Neural progenitor cell (in vitro differentiated cells): ENCODE data around the gene SRCIN1. TPM values are rescaled to one million over a fixed set of nuclear protein-coding genes. Genes with fewer than 3 reads are reported as not detected.

Experiments used
- DNase-seq: peaks from one replicate; pipeline ENCODE4 v3.0.0-alpha.2; 2016; ENCODE audit warnings: low spot score
- H2AFZ ChIP-seq: fragments of 200-600 bp; sonication (generic); replicated peaks from 2 replicates; pipeline ENCODE4 v1.6.1; 2016; ENCODE audit warnings: antibody characterized with exemption
- H3F3A ChIP-seq: fragments of 200-600 bp; sonication (generic); 2 replicates; pipeline ENCODE4 v1.6.1; 2016; ENCODE audit warnings: antibody characterized with exemption, low read depth
- H3K27ac ChIP-seq: fragments of 200-600 bp; sonication (generic); 2 replicates; pipeline ENCODE4 v1.5.1; 2016; ENCODE audit warnings: mild to moderate bottlenecking
- H3K27me3 ChIP-seq: fragments of 200-600 bp; sonication (generic); 2 replicates; pipeline ENCODE4 v1.6.1; 2016; ENCODE audit warnings: mild to moderate bottlenecking, moderate library complexity
- H3K36me3 ChIP-seq: fragments of 200-600 bp; sonication (generic); 2 replicates; pipeline ENCODE4 v1.5.1; 2016
- H3K4me1 ChIP-seq: fragments of 200-600 bp; sonication (generic); 2 replicates; pipeline ENCODE4 v1.6.1; 2016; ENCODE audit warnings: mixed run types
- H3K4me2 ChIP-seq: fragments of 200-600 bp; sonication (generic); 2 replicates; pipeline ENCODE4 v1.6.1; 2016
- H3K4me3 ChIP-seq: fragments of 200-600 bp; sonication (generic); 2 replicates; pipeline ENCODE4 v1.5.1; 2016
- H3K79me2 ChIP-seq: fragments of 200-600 bp; sonication (generic); 2 replicates; pipeline ENCODE4 v1.6.1; 2016; ENCODE audit warnings: low read depth
- H3K9ac ChIP-seq: fragments of 200-600 bp; sonication (generic); 2 replicates; pipeline ENCODE4 v1.6.1; 2016
- H3K9me3 ChIP-seq: fragments of 200-600 bp; sonication (generic); 2 replicates; pipeline ENCODE4 v1.5.1; 2016; ENCODE audit warnings: low read depth
- H4K20me1 ChIP-seq: fragments of 200-600 bp; sonication (generic); 2 replicates; pipeline ENCODE4 v1.6.1; 2016; ENCODE audit warnings: low read depth
- H3K27ac Mint-ChIP-seq: 3 replicates; pipeline ENCODE4 v1.8.0; 2021; ENCODE audit warnings: mixed read lengths
- H3K27me3 Mint-ChIP-seq: 2 replicates; pipeline ENCODE4 v1.8.0; 2022; ENCODE audit warnings: low read depth, mild to moderate bottlenecking, inconsistent platforms, moderate library complexity, mixed read lengths; ENCODE audit not compliant: insufficient read depth
- H3K36me3 Mint-ChIP-seq: 3 replicates; pipeline ENCODE4 v1.8.0; 2021; ENCODE audit warnings: mixed read lengths
- H3K4me1 Mint-ChIP-seq: 3 replicates; pipeline ENCODE4 v1.8.0; 2021; ENCODE audit warnings: mixed read lengths
- H3K4me3 Mint-ChIP-seq: 3 replicates; pipeline ENCODE4 v1.8.0; 2021; ENCODE audit warnings: mild to moderate bottlenecking, moderate library complexity, mixed read lengths
- H3K9me3 Mint-ChIP-seq: 3 replicates; pipeline ENCODE4 v1.8.0; 2020; ENCODE audit warnings: mixed read lengths
- EZH2 ChIP-seq: fragments of 200-600 bp; sonication (generic); IDR thresholded peaks from 2 replicates; pipeline ENCODE4 v1.6.1; 2017; ENCODE audit warnings: antibody characterized with exemption, mild to moderate bottlenecking, moderate library complexity
- EZH2phosphoT487 ChIP-seq: fragments of 200-600 bp; sonication (generic); IDR thresholded peaks from 2 replicates; pipeline ENCODE4 v1.6.1; 2017; ENCODE audit warnings: antibody characterized with exemption
- total RNA-seq: library from RNA; depleted of rRNA; stranded (reverse); fragments of >200 nt; gene quantifications from 2 replicates; pipeline ENCODE4 v1.2.3, GENCODE V29; 2015; ENCODE audit warnings: low replicate concordance
- TF ChIP-seq, protein P1 (sequence below): fragments of 200-600 bp; sonication (generic); IDR thresholded peaks from 2 replicates; pipeline ENCODE4 v1.5.1; 2017; ENCODE audit warnings: antibody characterized with exemption, mild to moderate bottlenecking

Gene SRCIN1
- total RNA-seq, 1 donor from 2014 or later: 3.8 TPM

DNA sequence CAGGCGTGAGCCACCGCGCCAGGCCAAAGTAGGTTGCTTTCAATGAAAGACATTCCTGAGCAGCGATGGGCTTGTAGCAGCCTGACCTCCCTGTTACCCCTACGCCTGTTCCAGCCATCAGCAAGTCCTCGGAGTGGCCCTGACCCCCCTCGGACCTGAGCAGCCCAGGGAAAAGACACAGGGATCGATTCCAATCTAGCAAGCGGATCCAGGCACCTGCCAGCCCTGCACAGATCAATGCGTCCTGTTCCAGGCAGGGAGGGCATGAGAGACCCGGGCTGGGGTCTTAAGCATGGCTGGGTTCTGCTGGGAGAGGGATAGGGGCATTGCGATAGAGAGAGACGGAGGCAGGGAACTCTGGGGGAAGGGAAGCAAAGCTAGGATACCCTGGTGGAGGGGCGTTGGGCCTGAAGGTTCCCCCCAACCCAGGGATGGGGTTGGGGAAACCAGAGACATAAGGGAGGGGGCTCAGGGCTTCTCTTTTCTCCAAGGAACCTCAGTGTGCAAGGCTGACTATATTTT is 21.9 kb downstream of the SRCIN1 start:
- Mint-ChIP-seq H3K27me3 (peaks cover 29% of the 10 kb centered on the region), H3K4me1 (peaks cover 73% of the 10 kb centered on the region), H3K27ac (no peak overlapping the region), H3K4me3 (no peak overlapping the region), H3K36me3 (no peaks in the 10 kb centered on the region), H3K9me3 (no peaks in the 10 kb centered on the region)
- no peaks in the 10 kb centered on the region for H3K9me3 ChIP-seq
- peak; percentile 29 for DNase-seq
- H3K36me3 ChIP-seq: no peaks in the 10 kb centered on the region
- H3K27ac ChIP-seq: no peak overlapping the region
- H3K9ac ChIP-seq: no peak overlapping the region
- TF ChIP-seq, protein P1, sequence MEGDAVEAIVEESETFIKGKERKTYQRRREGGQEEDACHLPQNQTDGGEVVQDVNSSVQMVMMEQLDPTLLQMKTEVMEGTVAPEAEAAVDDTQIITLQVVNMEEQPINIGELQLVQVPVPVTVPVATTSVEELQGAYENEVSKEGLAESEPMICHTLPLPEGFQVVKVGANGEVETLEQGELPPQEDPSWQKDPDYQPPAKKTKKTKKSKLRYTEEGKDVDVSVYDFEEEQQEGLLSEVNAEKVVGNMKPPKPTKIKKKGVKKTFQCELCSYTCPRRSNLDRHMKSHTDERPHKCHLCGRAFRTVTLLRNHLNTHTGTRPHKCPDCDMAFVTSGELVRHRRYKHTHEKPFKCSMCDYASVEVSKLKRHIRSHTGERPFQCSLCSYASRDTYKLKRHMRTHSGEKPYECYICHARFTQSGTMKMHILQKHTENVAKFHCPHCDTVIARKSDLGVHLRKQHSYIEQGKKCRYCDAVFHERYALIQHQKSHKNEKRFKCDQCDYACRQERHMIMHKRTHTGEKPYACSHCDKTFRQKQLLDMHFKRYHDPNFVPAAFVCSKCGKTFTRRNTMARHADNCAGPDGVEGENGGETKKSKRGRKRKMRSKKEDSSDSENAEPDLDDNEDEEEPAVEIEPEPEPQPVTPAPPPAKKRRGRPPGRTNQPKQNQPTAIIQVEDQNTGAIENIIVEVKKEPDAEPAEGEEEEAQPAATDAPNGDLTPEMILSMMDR: no peak
- TF ChIP-seq EZH2: no peak
- TF ChIP-seq EZH2phosphoT487: no peak
- peaks cover 90% of the 10 kb centered on the region for H4K20me1 ChIP-seq
- peaks cover 43% of the 10 kb centered on the region for H3F3A ChIP-seq
- no peak overlapping the region for H3K4me3 ChIP-seq
- H3K27me3 ChIP-seq: peaks cover 23% of the 10 kb centered on the region
- H3K4me1 ChIP-seq: peaks cover 70% of the 10 kb centered on the region
- no peak overlapping the region for H3K4me2 ChIP-seq
- H2AFZ ChIP-seq: no peak overlapping the region
- no peaks in the 10 kb centered on the region for H3K79me2 ChIP-seq

DNA sequence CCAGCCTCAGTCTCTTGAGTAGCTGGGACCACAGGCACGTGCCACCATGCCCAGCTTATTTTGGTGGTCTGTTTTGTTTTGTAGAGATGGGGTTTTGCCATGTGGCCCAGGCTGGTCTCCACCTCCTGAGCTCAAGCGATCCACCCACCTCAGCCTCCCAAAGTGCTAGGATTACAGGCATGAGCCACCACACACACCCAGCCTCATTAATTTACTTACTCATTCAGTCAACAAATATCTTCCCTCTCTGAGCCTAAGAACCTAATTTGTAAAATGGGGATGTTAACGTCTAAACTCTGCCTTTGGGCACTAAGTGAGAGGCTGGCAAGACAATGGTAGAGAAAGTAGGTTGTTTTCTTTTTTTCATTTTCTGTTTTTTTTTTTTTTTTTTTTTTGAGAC is 22.6 kb downstream of the SRCIN1 start:
- no peaks in the 10 kb centered on the region for H3K79me2 ChIP-seq
- H3F3A ChIP-seq: peaks cover 44% of the 10 kb centered on the region
- no peaks in the 10 kb centered on the region for H3K36me3 ChIP-seq
- Mint-ChIP-seq H3K9me3 (no peaks in the 10 kb centered on the region), H3K4me1 (peaks cover 68% of the 10 kb centered on the region), H3K27ac (no peak overlapping the region), H3K27me3 (peaks cover 27% of the 10 kb centered on the region), H3K4me3 (no peak overlapping the region), H3K36me3 (no peaks in the 10 kb centered on the region)
- peaks cover 89% of the 10 kb centered on the region for H4K20me1 ChIP-seq
- no peak overlapping the region for H3K4me3 ChIP-seq
- no peak overlapping the region for H3K4me2 ChIP-seq
- peaks cover 70% of the 10 kb centered on the region for H3K4me1 ChIP-seq
- no peak overlapping the region for H2AFZ ChIP-seq
- no peak overlapping the region for H3K9ac ChIP-seq
- H3K9me3 ChIP-seq: no peaks in the 10 kb centered on the region
- no peak for DNase-seq
- peaks cover 30% of the 10 kb centered on the region for H3K27me3 ChIP-seq
- H3K27ac ChIP-seq: no peak overlapping the region
- TF ChIP-seq EZH2: no peak
- TF ChIP-seq, protein P1: no peak
- TF ChIP-seq EZH2phosphoT487: no peak

GRCh38 chr17:38582069-38582468 is 23.7 kb downstream of the SRCIN1 start:
- no peaks in the 10 kb centered on the region for H3K9me3 ChIP-seq
- H3K36me3 Mint-ChIP-seq: no peaks in the 10 kb centered on the region
- H3K4me3 ChIP-seq: no peak overlapping the region
- DNase-seq: no peak
- TF ChIP-seq EZH2: no peak
- TF ChIP-seq, protein P1: no peak
- no peak for TF ChIP-seq EZH2phosphoT487
- no peak overlapping the region for H3K4me2 ChIP-seq
- no peak overlapping the region for H3K9ac ChIP-seq
- no peaks in the 10 kb centered on the region for H3K36me3 ChIP-seq
- H2AFZ ChIP-seq: no peak overlapping the region
- peaks cover 50% of the 10 kb centered on the region for H3F3A ChIP-seq
- peaks cover 41% of the 10 kb centered on the region for H3K27me3 ChIP-seq
- no peaks in the 10 kb centered on the region for H3K79me2 ChIP-seq
- H3K4me1 ChIP-seq: peaks cover 70% of the 10 kb centered on the region
- no peaks in the 10 kb centered on the region for H3K9me3 Mint-ChIP-seq
- H3K27ac ChIP-seq: no peak overlapping the region
- no peak overlapping the region for H3K4me3 Mint-ChIP-seq
- peaks cover 89% of the 10 kb centered on the region for H4K20me1 ChIP-seq
- H3K27me3 Mint-ChIP-seq: peaks cover 30% of the 10 kb centered on the region
- H3K27ac Mint-ChIP-seq: no peak overlapping the region
- peaks cover 66% of the 10 kb centered on the region for H3K4me1 Mint-ChIP-seq
